ENCODE measurements around the gene ACSM2A. TPM values are rescaled to one million over a fixed set of nuclear protein-coding genes. Genes with fewer than 3 reads are reported as not detected.
"Not testable (repeated sequence)": the region's sequence is repeated elsewhere in the genome, so short reads cannot be mapped to it uniquely, and the experiment has no call there.

The ACSM2A gene, protein sequence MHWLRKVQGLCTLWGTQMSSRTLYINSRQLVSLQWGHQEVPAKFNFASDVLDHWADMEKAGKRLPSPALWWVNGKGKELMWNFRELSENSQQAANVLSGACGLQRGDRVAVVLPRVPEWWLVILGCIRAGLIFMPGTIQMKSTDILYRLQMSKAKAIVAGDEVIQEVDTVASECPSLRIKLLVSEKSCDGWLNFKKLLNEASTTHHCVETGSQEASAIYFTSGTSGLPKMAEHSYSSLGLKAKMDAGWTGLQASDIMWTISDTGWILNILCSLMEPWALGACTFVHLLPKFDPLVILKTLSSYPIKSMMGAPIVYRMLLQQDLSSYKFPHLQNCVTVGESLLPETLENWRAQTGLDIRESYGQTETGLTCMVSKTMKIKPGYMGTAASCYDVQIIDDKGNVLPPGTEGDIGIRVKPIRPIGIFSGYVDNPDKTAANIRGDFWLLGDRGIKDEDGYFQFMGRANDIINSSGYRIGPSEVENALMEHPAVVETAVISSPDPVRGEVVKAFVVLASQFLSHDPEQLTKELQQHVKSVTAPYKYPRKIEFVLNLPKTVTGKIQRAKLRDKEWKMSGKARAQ
- 0.34 TPM for polyA plus RNA-seq (ENCODE audit: insufficient read length)

GRCh38 chr16:20451364-20451763, at the start of gene ACSM2A:
ACSM2A (plus strand) TSS chr16:20451521; CDS start chr16:20460115, 8,594 bp downstream.
- DNase-seq = not testable (repeated sequence)

- DNase-seq = no peak
Observed at GRCh38 chr16:20402651-20403050, 48.7 kb upstream of the ACSM2A start.

- no peak for DNase-seq
Observed at GRCh38 chr16:20404637-20405036, 46.7 kb upstream of the ACSM2A start, which contains the start of gene PDILT. PDILT (minus strand) TSS chr16:20404737; CDS start chr16:20399300, 5,437 bp downstream.

- DNase-seq = peak; percentile 8
Observed at GRCh38 chr16:20409398-20410120, 41.8 kb upstream of the ACSM2A start, which contains the start of gene ACSM5. ACSM5 (plus strand) TSS chr16:20409534; CDS start chr16:20411485, 1,951 bp downstream.

GRCh38 chr16:20410121-20410723, 41.1 kb upstream of the ACSM2A start:
- DNase-seq = no peak

GRCh38 chr16:20411055-20411454, 40.3 kb upstream of the ACSM2A start:
- DNase-seq = no peak

GRCh38 chr16:20415541-20415940, 35.8 kb upstream of the ACSM2A start:
- DNase-seq = no peak

- DNase-seq = not testable (repeated sequence)
Observed at GRCh38 chr16:20419093-20419492, 32.2 kb upstream of the ACSM2A start.

- not testable (repeated sequence) for DNase-seq
Observed at GRCh38 chr16:20421748-20422147, 29.6 kb upstream of the ACSM2A start.

GRCh38 chr16:20423772-20424128, 27.6 kb upstream of the ACSM2A start:
- not testable (repeated sequence) for DNase-seq

DNA sequence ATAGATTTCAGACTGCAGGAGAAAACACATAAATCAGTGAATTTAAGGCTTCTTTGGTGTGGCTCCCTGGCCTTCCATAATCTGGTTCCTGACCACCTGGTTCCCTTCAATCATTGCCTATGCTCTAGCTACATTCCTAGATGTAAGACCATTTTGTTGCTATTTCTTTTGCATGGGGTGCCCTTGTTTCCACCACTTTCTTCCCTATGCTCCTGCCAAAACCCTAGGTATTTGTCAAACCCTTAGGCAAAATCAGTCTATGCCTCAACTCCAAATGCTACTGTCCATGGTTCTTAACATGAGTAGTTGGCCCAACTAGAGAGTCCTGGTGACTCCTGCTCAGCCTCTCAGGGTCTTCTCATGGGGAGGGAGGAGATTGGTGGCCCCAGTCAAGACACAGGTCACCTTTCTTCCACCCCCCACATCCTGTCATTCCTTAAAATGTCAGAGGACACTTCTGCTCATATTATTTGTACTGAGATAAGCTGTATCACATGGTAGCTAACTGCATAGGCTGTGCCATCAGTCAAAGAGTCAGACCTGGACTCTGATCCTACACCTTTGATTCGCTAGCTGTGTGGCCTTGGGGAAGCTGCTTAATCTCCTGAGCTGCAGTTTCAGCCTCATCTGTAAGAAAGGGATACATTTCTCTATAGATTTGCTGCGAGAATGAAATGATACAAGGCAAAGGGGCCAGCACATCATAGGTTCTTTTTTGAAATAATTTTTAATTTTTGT, 27.0 kb upstream of the ACSM2A start:
- no peak for DNase-seq

DNA sequence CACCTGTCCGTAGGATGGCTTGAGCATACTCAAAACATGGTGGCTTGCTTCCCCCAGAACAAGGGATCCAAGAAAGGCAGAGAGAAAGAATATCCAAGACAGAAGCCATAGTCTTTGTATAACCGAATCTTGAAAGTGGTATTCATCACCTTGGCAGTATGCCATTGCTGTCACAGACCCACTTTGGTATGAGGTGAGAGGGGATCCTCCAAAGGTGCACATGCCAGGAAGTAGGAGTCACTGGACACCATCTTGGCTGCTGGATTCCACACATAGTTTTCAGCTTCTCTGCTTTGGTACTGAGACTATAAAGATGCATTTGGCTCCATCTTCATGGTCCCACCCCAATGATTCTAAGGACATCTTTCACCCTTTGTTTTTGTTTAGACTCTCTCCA, 23.9 kb upstream of the ACSM2A start:
- DNase-seq = not testable (repeated sequence)

GRCh38 chr16:20429499-20429898, 21.8 kb upstream of the ACSM2A start:
- DNase-seq = not testable (repeated sequence)

GRCh38 chr16:20430480-20430879, 20.8 kb upstream of the ACSM2A start:
- not testable (repeated sequence) for DNase-seq

DNA sequence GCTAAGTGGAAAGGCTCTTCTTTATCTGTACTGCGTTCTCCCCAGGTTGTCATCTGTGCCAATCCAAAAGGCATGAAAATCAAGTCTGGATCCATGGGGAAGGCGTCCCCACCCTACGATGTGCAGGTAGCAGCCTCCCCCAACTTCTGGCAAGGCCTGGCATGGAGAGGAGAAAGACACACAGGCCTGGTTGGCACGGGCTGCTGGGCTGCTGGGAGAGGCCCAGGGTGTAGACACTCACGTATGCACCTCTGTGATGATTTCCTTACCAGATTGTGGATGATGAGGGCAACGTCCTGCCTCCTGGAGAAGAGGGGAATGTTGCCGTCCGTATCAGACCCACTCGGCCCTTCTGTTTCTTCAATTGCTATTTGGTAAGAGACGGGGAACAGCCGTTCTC, 20.4 kb upstream of the ACSM2A start:
- no peak for DNase-seq

DNA sequence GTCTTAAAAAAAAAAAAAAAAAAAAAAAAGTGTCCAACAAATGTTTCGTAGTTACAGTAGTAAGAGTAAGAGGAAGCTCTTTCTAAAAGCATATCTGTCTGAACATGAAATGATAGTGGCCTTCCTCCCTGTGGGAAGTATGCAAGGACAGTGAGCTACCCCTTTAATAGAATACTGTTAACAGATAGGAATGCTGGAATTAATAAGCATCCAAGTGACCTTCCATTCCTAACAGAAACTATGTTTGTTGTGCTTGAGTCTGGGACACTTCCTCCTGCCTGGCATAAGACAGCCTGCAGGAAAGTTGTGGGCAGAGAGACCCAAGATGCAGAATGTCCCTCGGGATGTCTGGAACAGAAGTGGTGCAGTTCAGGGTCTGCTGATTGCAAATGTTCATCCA, 12.4 kb upstream of the ACSM2A start:
- DNase-seq = not testable (repeated sequence)

DNA sequence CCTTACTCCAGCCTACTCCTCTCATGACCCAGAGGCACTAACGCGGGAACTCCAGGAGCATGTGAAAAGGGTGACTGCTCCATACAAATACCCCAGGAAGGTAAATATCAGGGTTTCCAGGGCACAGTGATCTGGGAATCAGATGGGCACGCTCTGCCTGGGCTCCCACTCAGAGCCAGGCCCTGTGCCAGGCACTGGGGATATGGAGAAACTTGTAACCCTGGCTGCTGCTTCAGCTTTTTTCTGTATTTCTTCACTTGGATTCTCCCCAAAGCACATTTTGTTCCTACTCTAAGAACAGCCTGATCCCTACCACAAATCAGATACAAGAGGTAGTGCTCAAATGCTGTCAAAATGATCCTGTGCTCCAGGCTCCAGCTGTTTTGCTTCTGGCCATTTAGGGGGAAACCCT, 11.5 kb upstream of the ACSM2A start:
- DNase-seq = peak; percentile 8

DNA sequence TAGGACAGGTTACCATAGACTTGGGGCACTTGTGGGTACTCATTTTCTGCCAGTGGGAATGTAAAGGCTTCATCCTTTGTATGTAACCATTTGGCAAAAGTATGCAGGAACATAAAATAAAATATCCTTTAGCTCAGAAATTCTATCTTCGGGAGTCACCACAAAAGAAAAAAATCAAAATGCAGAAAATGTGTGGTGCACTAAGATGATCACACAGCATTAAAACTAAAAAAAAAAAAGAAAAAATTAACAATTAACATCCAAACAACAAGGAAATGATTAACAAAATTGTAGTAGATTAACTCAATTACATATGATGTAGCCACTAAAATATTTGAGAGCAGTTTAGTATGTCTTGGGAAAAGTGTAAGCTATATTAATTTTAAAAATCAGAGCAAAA, 10.6 kb upstream of the ACSM2A start:
- DNase-seq = not testable (repeated sequence)

- peak; percentile 3 for DNase-seq
Observed at GRCh38 chr16:20441191-20441590, 10.1 kb upstream of the ACSM2A start.

GRCh38 chr16:20441859-20442258, 9.5 kb upstream of the ACSM2A start:
- DNase-seq = not testable (repeated sequence)

DNA sequence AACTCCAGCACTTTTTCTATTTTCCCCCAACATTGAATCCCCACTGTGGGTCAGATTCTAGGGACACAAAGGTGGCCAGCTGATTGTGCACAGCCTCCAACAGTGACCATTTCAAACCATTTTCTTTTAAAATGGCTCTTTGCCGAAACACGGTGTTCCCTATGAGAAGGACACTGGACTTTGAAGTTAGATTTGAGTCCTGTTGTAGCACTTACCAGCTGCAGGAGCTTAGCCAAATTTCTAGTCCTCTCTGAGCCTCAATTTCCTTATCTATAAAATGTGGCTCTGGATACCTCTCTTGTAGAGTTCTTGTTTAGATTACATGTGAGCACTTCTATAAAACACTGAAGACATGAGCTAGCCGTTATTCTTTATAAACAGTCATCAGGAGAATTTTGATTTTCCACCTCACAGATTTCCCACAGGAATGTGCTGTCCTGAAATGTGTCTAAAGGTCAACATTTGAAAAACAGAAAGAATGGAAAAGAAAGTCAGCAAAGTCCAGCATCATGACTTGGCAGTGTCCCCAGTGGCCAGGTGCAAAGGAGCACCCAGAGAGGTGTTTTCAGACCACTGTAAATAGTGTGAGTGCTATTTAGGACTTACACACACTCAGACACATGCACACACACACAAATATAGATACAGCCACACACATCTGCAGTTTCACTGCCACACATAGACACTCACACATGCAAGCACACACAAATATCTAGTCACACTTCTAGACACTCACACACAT, 4.5 kb upstream of the ACSM2A start:
- not testable (repeated sequence) for DNase-seq

Measured in hindlimb muscle (tissue), 1 donor.